ENCODE results near the gene B3GAT1. TPM values are rescaled to one million over a fixed set of nuclear protein-coding genes. Genes with fewer than 3 reads are reported as not detected.

B3GAT1 gene
- total and polyA plus RNA-seq, 9 donors, result 0.09 to 0.86 (median 0.27) TPM

DNA sequence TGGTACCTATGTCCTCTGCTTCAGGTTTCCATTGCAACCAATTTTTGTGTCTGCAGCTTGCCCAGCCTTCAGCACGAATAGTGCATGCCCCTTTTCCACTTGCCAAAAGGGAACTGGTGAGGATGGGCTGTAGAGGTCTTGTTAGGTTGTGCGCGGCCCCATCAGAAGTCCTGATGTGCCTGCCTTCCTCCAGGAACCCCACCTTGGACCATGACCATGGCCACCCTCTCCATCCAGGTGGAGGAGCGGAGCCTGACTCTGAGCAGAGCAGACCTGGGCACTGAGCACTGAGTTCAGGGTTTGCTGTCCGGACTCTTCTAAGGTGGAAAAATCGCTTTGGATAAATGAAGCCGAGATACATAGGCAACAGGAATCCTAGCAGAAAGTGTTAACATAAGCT lies 73.4 kb downstream of the B3GAT1 start:
- H3K9me3 ChIP-seq (replicated peaks; ENCODE audit: control insufficient read depth, low read depth, low read length), result no peaks in the 10 kb centered on the region
- H3K4me3 ChIP-seq (ENCODE audit: low read length), result no peak overlapping the region
- H3K4me1 ChIP-seq (ENCODE audit: control insufficient read depth, insufficient read depth, low read length), result no peaks in the 10 kb centered on the region
- WGBS (ENCODE audit: insufficient coverage), result 100% methylated on average over 4 of the region's 7 CpGs
- no peak overlapping the region for H3K27ac ChIP-seq (ENCODE audit: low read length)
- no peak for DNase-seq
- no peaks in the 10 kb centered on the region for H3K36me3 ChIP-seq (ENCODE audit: control insufficient read depth, insufficient read depth, low read length)
- H3K27me3 ChIP-seq (ENCODE audit: control insufficient read depth, insufficient read depth, low read length), result peaks cover 9% of the 10 kb centered on the region

GRCh38 chr11:134338068-134338467 lies 74.0 kb downstream of the B3GAT1 start:
- Histone ChIP-seq H3K27ac (ENCODE audit: low read length) (no peak overlapping the region), H3K4me3 (ENCODE audit: low read length) (no peak overlapping the region), H3K4me1 (ENCODE audit: control insufficient read depth, insufficient read depth, low read length) (no peaks in the 10 kb centered on the region), H3K27me3 (ENCODE audit: control insufficient read depth, insufficient read depth, low read length) (peaks cover 15% of the 10 kb centered on the region), H3K9me3 (replicated peaks; ENCODE audit: control insufficient read depth, low read depth, low read length) (no peaks in the 10 kb centered on the region), H3K36me3 (ENCODE audit: control insufficient read depth, insufficient read depth, low read length) (no peaks in the 10 kb centered on the region)
- no peak for DNase-seq
- WGBS (ENCODE audit: insufficient coverage), result 97% methylated on average over 15 of the region's 15 CpGs

- 100% methylated on average over 1 of the region's 4 CpGs for WGBS (ENCODE audit: insufficient coverage)
- DNase-seq, result no peak
Measured at GRCh38 chr11:134337051-134337450, 75.0 kb downstream of the B3GAT1 start.

DNA sequence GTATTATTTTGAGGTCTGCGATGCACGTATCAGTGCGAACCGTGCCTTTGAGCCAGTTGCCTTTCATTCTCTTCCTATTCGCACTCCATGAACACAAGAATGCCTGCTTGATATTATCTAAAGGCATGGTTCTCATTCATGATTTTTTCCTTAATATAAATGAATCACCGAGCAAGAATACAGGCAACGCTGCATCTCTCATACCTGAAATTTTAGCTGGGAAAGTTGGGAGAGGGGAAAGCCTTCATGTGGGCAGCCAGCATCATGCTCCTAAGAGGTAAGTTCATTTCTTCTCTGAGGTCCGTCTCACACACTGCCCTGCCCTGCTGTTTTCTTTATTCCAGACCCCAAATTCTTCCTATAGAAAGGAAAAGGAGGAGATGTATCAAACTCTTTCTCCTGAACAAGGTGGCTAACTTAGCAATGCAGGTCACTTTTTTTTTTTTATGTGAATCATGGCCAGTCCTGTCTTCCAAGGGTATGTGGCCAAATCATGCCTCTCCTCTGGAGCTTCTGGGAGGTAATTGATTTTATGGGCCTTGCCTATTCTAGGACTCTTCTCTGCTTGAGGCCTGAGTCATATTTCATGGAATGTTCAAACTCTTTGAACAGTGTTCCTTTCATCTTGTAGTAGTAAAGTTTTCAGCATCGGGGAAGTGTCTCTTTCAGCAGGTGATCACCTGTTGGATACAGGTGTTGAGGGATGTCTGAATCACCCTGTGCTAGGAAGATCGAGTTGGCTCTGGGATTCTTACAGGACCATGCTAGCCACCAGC lies 77.1 kb downstream of the B3GAT1 start:
- no peaks in the 10 kb centered on the region for H3K36me3 ChIP-seq (ENCODE audit: control insufficient read depth, insufficient read depth, low read length)
- peaks cover 39% of the 10 kb centered on the region for H3K27me3 ChIP-seq (ENCODE audit: control insufficient read depth, insufficient read depth, low read length)
- WGBS (ENCODE audit: insufficient coverage), result 66% methylated on average over 2 of the region's 10 CpGs
- H3K9me3 ChIP-seq (replicated peaks; ENCODE audit: control insufficient read depth, low read depth, low read length), result no peaks in the 10 kb centered on the region
- H3K4me3 ChIP-seq (ENCODE audit: low read length), result no peak overlapping the region
- no peak overlapping the region for H3K27ac ChIP-seq (ENCODE audit: low read length)
- DNase-seq, result no peak
- H3K4me1 ChIP-seq (ENCODE audit: control insufficient read depth, insufficient read depth, low read length), result peaks cover 9% of the 10 kb centered on the region

More at GRCh38 chr11:134337051-134337450, 75.0 kb downstream of the B3GAT1 start:
- Histone ChIP-seq H3K36me3 (ENCODE audit: control insufficient read depth, insufficient read depth, low read length) (no peaks in the 10 kb centered on the region), H3K4me1 (ENCODE audit: control insufficient read depth, insufficient read depth, low read length) (peaks cover 1% of the 10 kb centered on the region), H3K27ac (ENCODE audit: low read length) (no peak overlapping the region), H3K27me3 (ENCODE audit: control insufficient read depth, insufficient read depth, low read length) (peaks cover 22% of the 10 kb centered on the region), H3K4me3 (ENCODE audit: low read length) (no peak overlapping the region), H3K9me3 (replicated peaks; ENCODE audit: control insufficient read depth, low read depth, low read length) (no peaks in the 10 kb centered on the region)

GRCh38 chr11:134333946-134334345 lies 78.1 kb downstream of the B3GAT1 start:
- Histone ChIP-seq H3K27me3 (ENCODE audit: control insufficient read depth, insufficient read depth, low read length) (peaks cover 41% of the 10 kb centered on the region), H3K27ac (ENCODE audit: low read length) (no peak overlapping the region), H3K4me1 (ENCODE audit: control insufficient read depth, insufficient read depth, low read length) (peaks cover 9% of the 10 kb centered on the region), H3K36me3 (ENCODE audit: control insufficient read depth, insufficient read depth, low read length) (no peaks in the 10 kb centered on the region), H3K9me3 (replicated peaks; ENCODE audit: control insufficient read depth, low read depth, low read length) (no peaks in the 10 kb centered on the region), H3K4me3 (ENCODE audit: low read length) (no peak overlapping the region)
- DNase-seq, result no peak
- WGBS (ENCODE audit: insufficient coverage), result 59% methylated on average over 2 of the region's 3 CpGs

GRCh38 chr11:134333312-134333711 lies 78.7 kb downstream of the B3GAT1 start:
- H3K27ac ChIP-seq (ENCODE audit: low read length), result no peak overlapping the region
- 64% methylated on average over 6 of the region's 7 CpGs for WGBS (ENCODE audit: insufficient coverage)
- no peak for DNase-seq

GRCh38 chr11:134332782-134333181 lies 79.3 kb downstream of the B3GAT1 start:
- H3K9me3 ChIP-seq (replicated peaks; ENCODE audit: control insufficient read depth, low read depth, low read length), result no peaks in the 10 kb centered on the region
- 15% methylated on average over 4 of the region's 7 CpGs for WGBS (ENCODE audit: insufficient coverage)

More at GRCh38 chr11:134333312-134333711, 78.7 kb downstream of the B3GAT1 start:
- Histone ChIP-seq H3K36me3 (ENCODE audit: control insufficient read depth, insufficient read depth, low read length) (no peaks in the 10 kb centered on the region), H3K9me3 (replicated peaks; ENCODE audit: control insufficient read depth, low read depth, low read length) (no peaks in the 10 kb centered on the region), H3K4me3 (ENCODE audit: low read length) (no peak overlapping the region), H3K4me1 (ENCODE audit: control insufficient read depth, insufficient read depth, low read length) (peaks cover 9% of the 10 kb centered on the region), H3K27me3 (ENCODE audit: control insufficient read depth, insufficient read depth, low read length) (peaks cover 41% of the 10 kb centered on the region)

DNA sequence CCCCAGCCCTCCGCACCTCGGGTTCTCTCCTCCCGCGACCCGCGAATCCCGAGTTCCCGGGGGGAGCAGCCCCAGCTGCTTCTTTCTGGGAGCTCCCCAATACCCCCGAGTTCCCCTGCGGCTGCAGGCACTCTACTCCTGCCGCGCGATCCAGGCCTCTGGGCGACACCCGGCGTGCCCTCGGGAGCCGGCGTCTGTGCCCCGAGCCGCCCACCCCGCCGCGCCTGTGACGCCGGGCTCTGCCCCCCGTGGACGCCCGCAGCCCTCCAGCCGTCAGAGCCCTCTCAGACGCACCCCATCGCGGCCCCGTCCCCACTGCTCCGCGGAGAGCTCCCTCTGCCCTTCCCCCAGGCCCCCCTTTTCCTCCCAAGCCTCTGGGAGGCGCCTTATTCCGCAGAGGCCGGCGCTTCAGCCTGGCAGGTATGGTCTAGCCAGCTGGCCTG lies 79.8 kb downstream of the B3GAT1 start:
- peak overlapping the region; percentile 29 for H3K4me3 ChIP-seq (ENCODE audit: low read length)
- H3K4me1 ChIP-seq (ENCODE audit: control insufficient read depth, insufficient read depth, low read length), result peaks cover 9% of the 10 kb centered on the region
- no peaks in the 10 kb centered on the region for H3K9me3 ChIP-seq (replicated peaks; ENCODE audit: control insufficient read depth, low read depth, low read length)
- 1% methylated on average over 40 of the region's 40 CpGs for WGBS (ENCODE audit: insufficient coverage)
- H3K27me3 ChIP-seq (ENCODE audit: control insufficient read depth, insufficient read depth, low read length), result peaks cover 42% of the 10 kb centered on the region
- no peak overlapping the region for H3K27ac ChIP-seq (ENCODE audit: low read length)
- no peaks in the 10 kb centered on the region for H3K36me3 ChIP-seq (ENCODE audit: control insufficient read depth, insufficient read depth, low read length)
- no peak for DNase-seq

More at GRCh38 chr11:134332782-134333181, 79.3 kb downstream of the B3GAT1 start:
- peaks cover 41% of the 10 kb centered on the region for H3K27me3 ChIP-seq (ENCODE audit: control insufficient read depth, insufficient read depth, low read length)
- H3K27ac ChIP-seq (ENCODE audit: low read length), result no peak overlapping the region
- no peak for DNase-seq
- H3K36me3 ChIP-seq (ENCODE audit: control insufficient read depth, insufficient read depth, low read length), result no peaks in the 10 kb centered on the region
- no peak overlapping the region for H3K4me3 ChIP-seq (ENCODE audit: low read length)
- peaks cover 9% of the 10 kb centered on the region for H3K4me1 ChIP-seq (ENCODE audit: control insufficient read depth, insufficient read depth, low read length)

DNA sequence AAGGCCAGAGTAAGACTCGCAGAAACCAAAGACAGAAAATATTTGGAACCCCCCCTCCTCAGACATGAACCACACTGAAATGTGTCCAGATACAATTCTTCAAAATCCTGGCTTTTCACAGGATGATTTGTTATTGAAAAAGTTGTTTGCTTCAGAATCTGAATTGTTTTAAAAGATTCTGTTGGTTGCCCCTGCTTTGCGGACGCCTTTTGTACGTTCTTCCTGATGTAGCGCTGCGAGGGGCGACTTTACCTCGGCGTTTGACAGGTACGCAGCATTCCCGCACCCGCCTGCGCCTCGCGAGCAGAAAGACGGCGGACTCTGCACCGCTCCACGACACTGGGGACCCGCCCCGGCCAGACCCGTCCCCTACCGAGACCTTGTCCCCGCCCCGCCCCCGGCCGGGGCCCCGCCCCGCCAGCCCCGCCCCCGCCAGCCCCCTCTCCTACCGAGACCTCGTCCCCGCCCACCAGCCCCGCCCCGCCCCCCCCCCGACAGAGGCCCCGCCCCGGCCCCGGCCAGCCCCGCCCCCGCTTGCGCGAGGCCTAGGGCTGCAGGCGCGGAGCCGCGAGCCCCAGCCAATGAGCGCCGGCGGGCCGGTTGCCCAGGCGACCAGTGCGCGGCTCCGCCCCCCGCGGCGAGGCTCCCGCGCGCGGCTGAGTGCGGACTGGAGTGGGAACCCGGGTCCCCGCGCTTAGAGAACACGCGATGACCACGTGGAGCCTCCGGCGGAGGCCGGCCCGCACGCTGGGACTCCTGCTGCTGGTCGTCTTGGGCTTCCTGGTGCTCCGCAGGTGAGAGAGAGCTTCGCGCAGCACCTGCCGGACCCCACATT lies 80.5 kb downstream of the B3GAT1 start, which contains the start of gene GLB1L2:
Gene GLB1L2 (plus strand): TSS at position 635 of the 835 bp plus-strand sequence. CDS start 74 bp downstream, at position 709.
- H3K9me3 ChIP-seq (replicated peaks; ENCODE audit: control insufficient read depth, low read depth, low read length), result no peaks in the 10 kb centered on the region
- under 1% methylated on average over 46 of the region's 80 CpGs for WGBS (ENCODE audit: insufficient coverage)
- no peak within 1 kb of the TSS for H3K27ac ChIP-seq (ENCODE audit: low read length)
- no peaks in the 10 kb centered on the region for H3K36me3 ChIP-seq (ENCODE audit: control insufficient read depth, insufficient read depth, low read length)
- peaks cover 9% of the 10 kb centered on the region for H3K4me1 ChIP-seq (ENCODE audit: control insufficient read depth, insufficient read depth, low read length)
- peak within 1 kb of the TSS; percentile 29 for H3K4me3 ChIP-seq (ENCODE audit: low read length)
- peak; percentile 53 for DNase-seq
- peaks cover 42% of the 10 kb centered on the region for H3K27me3 ChIP-seq (ENCODE audit: control insufficient read depth, insufficient read depth, low read length)
